ENCODE measurements around the gene IL34.

DNA sequence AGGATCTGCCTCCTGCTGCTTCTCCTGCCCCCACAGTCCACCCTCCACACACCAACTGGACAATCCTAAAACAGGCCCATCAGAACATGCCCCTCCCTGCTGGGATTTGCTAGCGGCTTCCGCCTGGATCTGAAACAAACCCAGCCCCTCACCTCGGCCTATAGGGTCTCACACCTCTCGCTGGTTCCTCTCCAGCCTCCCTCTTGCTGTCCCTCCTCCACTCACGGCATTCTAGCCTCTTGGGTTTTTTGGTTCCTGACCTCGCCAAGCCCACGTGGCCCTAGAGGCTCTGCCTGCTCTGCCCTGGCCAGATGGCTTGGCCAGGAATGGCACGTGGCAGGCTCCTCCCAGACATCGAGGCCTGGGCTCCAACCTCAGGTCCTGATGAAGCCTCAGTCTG lies 55.2 kb downstream of the IL34 start:
- TF ChIP-seq, protein P1, sequence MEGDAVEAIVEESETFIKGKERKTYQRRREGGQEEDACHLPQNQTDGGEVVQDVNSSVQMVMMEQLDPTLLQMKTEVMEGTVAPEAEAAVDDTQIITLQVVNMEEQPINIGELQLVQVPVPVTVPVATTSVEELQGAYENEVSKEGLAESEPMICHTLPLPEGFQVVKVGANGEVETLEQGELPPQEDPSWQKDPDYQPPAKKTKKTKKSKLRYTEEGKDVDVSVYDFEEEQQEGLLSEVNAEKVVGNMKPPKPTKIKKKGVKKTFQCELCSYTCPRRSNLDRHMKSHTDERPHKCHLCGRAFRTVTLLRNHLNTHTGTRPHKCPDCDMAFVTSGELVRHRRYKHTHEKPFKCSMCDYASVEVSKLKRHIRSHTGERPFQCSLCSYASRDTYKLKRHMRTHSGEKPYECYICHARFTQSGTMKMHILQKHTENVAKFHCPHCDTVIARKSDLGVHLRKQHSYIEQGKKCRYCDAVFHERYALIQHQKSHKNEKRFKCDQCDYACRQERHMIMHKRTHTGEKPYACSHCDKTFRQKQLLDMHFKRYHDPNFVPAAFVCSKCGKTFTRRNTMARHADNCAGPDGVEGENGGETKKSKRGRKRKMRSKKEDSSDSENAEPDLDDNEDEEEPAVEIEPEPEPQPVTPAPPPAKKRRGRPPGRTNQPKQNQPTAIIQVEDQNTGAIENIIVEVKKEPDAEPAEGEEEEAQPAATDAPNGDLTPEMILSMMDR (IDR thresholded peaks at IDR 0.05; ENCODE audit: insufficient read depth, low read length, poor library complexity, severe bottlenecking): no peak
- no peak for TF ChIP-seq EZH2phosphoT487 (conservative IDR thresholded peaks at IDR 0.05; ENCODE audit: low read length)

Data from SU-DHL-6 (cell line).